K562 (cell line): ENCODE measurements around the gene IFT25. TPM values are rescaled to one million over a fixed set of nuclear protein-coding genes. Genes with fewer than 3 reads are reported as not detected.

Source experiments
- CEBPB ChIP-seq: fragments of 450-650 bp; IDR thresholded peaks from 2 replicates; pipeline ENCODE4 v1.6.1; 2016; ENCODE audit warnings: missing genetic modification characterization, missing compliant biosample characterization
- CTBP1 ChIP-seq: fragments of 450-650 bp; IDR thresholded peaks from 2 replicates; pipeline ENCODE4 v1.6.1; 2016; ENCODE audit warnings: borderline replicate concordance
- HDAC1 ChIP-seq, 2 experiments: fragments of 450-650 bp; IDR thresholded peaks; 2 replicates each; pipeline ENCODE4 v1.6.1; 2016 to 2017; ENCODE audit warnings: inconsistent platforms in 1 of 2, mild to moderate bottlenecking in 1 of 2, moderate library complexity in 1 of 2
- NFYB ChIP-seq: IDR thresholded peaks from 2 replicates; pipeline ENCODE4 v1.6.1; 2011; ENCODE audit warnings: mild to moderate bottlenecking, moderate library complexity; ENCODE audit not compliant: insufficient read length; ENCODE audit errors: extremely low read depth
- SIX5 ChIP-seq, 2 experiments: IDR thresholded peaks; 2 replicates each; pipeline ENCODE4 v1.6.1; 2011; ENCODE audit warnings: low read length in 2 of 2, borderline replicate concordance in 1 of 2, low read depth in 1 of 2, mild to moderate bottlenecking in 1 of 2, moderate library complexity in 1 of 2; ENCODE audit not compliant: insufficient read depth in 1 of 2
- SMARCE1 ChIP-seq: fragments of 450-650 bp; IDR thresholded peaks from 2 replicates; pipeline ENCODE4 v1.7.1; 2016; ENCODE audit warnings: mild to moderate bottlenecking
- VEZF1 ChIP-seq: fragments of 200-800 bp; sonication (Bioruptor generic); IDR thresholded peaks from 2 replicates; pipeline ENCODE4 v1.6.1; 2017; ENCODE audit warnings: missing genetic modification characterization, missing compliant biosample characterization
- ZNF224 ChIP-seq: sonication (generic); formaldehyde crosslinking; IDR thresholded peaks from 2 replicates; pipeline ENCODE4 v1.8.0; 2022; ENCODE audit warnings: mild to moderate bottlenecking, missing genetic modification reagents
- ZNF274 ChIP-seq: IDR thresholded peaks from 2 replicates; pipeline ENCODE4 v1.6.1; 2011; ENCODE audit warnings: low read depth, mild to moderate bottlenecking, low read length, moderate library complexity, borderline replicate concordance
- ZNF3 ChIP-seq: fragments of 250-450 bp; sonication (Bioruptor Pico); IDR thresholded peaks from 2 replicates; pipeline ENCODE4 v1.5.0; 2021; ENCODE audit warnings: mild to moderate bottlenecking, moderate library complexity
- ZNF583 ChIP-seq: fragments of 250-450 bp; sonication (Bioruptor Pico); IDR thresholded peaks from 2 replicates; pipeline ENCODE4 v1.4.0; 2020
- ZNF584 ChIP-seq: fragments of 200-800 bp; sonication (Bioruptor generic); IDR thresholded peaks from 2 replicates; pipeline ENCODE4 v1.6.1; 2016; ENCODE audit warnings: low read depth, mild to moderate bottlenecking, missing genetic modification characterization, missing compliant biosample characterization
- ZNF589 ChIP-seq: fragments of 200-800 bp; sonication (Bioruptor generic); IDR thresholded peaks from 2 replicates; pipeline ENCODE4 v1.6.1; 2016; ENCODE audit warnings: low read depth, missing genetic modification characterization, missing compliant biosample characterization
- polyA plus RNA-seq, 8 experiments: library from polyadenylated mRNA; depleted of rRNA in 4 of 8; stranded (reverse) in 5 of 8; unstranded in 3 of 8; fragments of >200 nt; fragmentation: Nextera tagmentation in 2 of 8; fragmentation: Illumina TruSeq in 1 of 8; extraction: Ambion mirVana in 2 of 8; extraction: Trizol in 1 of 8; gene quantifications; 2 replicates each; pipeline versions ENCODE4 v1.2.1 to v1.2.3, GENCODE V29; 2011 to 2014; ENCODE audit warnings: inconsistent platforms in 1 of 8, missing spikeins in 1 of 8
- total RNA-seq, 7 experiments: library from RNA; depleted of rRNA in 6 of 7; stranded (reverse); fragments of >200 nt in 6 of 7; fragmentation: Illumina TruSeq in 2 of 7; extraction: Trizol in 2 of 7; gene quantifications; 2 replicates each; pipeline versions ENCODE4 v1.2.1 to v1.2.3, GENCODE V29; 2011 to 2021; ENCODE audit warnings: low replicate concordance in 1 of 7
- TF ChIP-seq, protein P1 (sequence below): fragments of 450-650 bp; conservative IDR thresholded peaks from 2 replicates; pipeline ENCODE4 v1.6.1; 2016; ENCODE audit warnings: missing genetic modification characterization, low read depth, mild to moderate bottlenecking, missing compliant biosample characterization, moderate library complexity
- TF ChIP-seq, protein P2 (sequence below): sonication (generic); formaldehyde crosslinking; IDR thresholded peaks from 2 replicates; pipeline ENCODE4 v1.8.1; 2023; ENCODE audit warnings: mild to moderate bottlenecking, missing genetic modification reagents
- TF ChIP-seq, protein P3 (sequence below): fragments of 250-450 bp; sonication (Bioruptor Pico); IDR thresholded peaks from 2 replicates; pipeline ENCODE4 v1.4.0; 2020
- TF ChIP-seq, protein P4 (sequence below), 3 experiments: fragments of 200-800 bp in 1 of 3; fragments of 250-450 bp in 1 of 3; fragments of 450-650 bp in 1 of 3; sonication (Bioruptor Pico) in 1 of 3; sonication (Bioruptor generic) in 1 of 3; formaldehyde crosslinking in 1 of 3; IDR thresholded peaks; 2 replicates each; pipeline versions ENCODE4 v1.6.1 to v1.8.0; 2016 to 2022; ENCODE audit warnings: mild to moderate bottlenecking in 2 of 3, missing genetic modification characterization in 2 of 3, missing compliant biosample characterization in 1 of 3, moderate library complexity in 1 of 3

The IFT25 gene
- total and polyA plus RNA-seq, 9 of the 15 experiments (the other 6 are each of a cell fraction or from before 2014, with no cell fraction given), result 93.6 to 209 (median 167) TPM

- TF ChIP-seq VEZF1 (CRISPR knock-in tag) (peak; percentile 83), SMARCE1 (peak; percentile 13; the same call in 1 of the 2 replicates), HDAC1 (IDR thresholded peaks at IDR 0.05) (no peak), ZNF589 (peak; percentile 72; the same call in 1 of the 2 replicates), CEBPB (tag) (peak; percentile 74), ZNF274 (no peak), ZNF224 (no peak), ZNF583 (CRISPR knock-in tag) (peak; percentile 20; the same call in 1 of the 2 replicates), CTBP1 (no peak), ZNF584 (CRISPR knock-in tag) (0 out of 2 replicates have a peak, but pooled peaks have one; percentile 31), NFYB (no peak), SIX5 (IDR thresholded peaks at IDR 0.05; ENCODE audit: borderline replicate concordance in 1 of 2, insufficient read depth in 1 of 2, low read depth in 1 of 2, low read length in 2 of 2) (no peak), ZNF3 (CRISPR knock-in tag) (no peak)
- TF ChIP-seq, protein P1, sequence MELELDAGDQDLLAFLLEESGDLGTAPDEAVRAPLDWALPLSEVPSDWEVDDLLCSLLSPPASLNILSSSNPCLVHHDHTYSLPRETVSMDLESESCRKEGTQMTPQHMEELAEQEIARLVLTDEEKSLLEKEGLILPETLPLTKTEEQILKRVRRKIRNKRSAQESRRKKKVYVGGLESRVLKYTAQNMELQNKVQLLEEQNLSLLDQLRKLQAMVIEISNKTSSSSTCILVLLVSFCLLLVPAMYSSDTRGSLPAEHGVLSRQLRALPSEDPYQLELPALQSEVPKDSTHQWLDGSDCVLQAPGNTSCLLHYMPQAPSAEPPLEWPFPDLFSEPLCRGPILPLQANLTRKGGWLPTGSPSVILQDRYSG (tag), result 0 out of 2 replicates have a peak, but pooled peaks have one; percentile 57
- TF ChIP-seq, protein P2, sequence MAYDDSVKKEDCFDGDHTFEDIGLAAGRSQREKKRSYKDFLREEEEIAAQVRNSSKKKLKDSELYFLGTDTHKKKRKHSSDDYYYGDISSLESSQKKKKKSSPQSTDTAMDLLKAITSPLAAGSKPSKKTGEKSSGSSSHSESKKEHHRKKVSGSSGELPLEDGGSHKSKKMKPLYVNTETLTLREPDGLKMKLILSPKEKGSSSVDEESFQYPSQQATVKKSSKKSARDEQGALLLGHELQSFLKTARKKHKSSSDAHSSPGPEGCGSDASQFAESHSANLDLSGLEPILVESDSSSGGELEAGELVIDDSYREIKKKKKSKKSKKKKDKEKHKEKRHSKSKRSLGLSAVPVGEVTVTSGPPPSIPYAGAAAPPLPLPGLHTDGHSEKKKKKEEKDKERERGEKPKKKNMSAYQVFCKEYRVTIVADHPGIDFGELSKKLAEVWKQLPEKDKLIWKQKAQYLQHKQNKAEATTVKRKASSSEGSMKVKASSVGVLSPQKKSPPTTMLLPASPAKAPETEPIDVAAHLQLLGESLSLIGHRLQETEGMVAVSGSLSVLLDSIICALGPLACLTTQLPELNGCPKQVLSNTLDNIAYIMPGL (CRISPR knock-in tag), result no peak
- TF ChIP-seq, protein P3, sequence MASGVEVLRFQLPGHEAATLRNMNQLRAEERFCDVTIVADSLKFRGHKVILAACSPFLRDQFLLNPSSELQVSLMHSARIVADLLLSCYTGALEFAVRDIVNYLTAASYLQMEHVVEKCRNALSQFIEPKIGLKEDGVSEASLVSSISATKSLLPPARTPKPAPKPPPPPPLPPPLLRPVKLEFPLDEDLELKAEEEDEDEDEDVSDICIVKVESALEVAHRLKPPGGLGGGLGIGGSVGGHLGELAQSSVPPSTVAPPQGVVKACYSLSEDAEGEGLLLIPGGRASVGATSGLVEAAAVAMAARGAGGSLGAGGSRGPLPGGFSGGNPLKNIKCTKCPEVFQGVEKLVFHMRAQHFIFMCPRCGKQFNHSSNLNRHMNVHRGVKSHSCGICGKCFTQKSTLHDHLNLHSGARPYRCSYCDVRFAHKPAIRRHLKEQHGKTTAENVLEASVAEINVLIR, result no peak
- TF ChIP-seq, protein P4, sequence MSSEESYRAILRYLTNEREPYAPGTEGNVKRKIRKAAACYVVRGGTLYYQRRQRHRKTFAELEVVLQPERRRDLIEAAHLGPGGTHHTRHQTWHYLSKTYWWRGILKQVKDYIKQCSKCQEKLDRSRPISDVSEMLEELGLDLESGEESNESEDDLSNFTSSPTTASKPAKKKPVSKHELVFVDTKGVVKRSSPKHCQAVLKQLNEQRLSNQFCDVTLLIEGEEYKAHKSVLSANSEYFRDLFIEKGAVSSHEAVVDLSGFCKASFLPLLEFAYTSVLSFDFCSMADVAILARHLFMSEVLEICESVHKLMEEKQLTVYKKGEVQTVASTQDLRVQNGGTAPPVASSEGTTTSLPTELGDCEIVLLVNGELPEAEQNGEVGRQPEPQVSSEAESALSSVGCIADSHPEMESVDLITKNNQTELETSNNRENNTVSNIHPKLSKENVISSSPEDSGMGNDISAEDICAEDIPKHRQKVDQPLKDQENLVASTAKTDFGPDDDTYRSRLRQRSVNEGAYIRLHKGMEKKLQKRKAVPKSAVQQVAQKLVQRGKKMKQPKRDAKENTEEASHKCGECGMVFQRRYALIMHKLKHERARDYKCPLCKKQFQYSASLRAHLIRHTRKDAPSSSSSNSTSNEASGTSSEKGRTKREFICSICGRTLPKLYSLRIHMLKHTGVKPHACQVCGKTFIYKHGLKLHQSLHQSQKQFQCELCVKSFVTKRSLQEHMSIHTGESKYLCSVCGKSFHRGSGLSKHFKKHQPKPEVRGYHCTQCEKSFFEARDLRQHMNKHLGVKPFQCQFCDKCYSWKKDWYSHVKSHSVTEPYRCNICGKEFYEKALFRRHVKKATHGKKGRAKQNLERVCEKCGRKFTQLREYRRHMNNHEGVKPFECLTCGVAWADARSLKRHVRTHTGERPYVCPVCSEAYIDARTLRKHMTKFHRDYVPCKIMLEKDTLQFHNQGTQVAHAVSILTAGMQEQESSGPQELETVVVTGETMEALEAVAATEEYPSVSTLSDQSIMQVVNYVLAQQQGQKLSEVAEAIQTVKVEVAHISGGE (CRISPR knock-in tag; IDR thresholded peaks at IDR 0.05), result peak in 1 of 3 experiments; percentile 86; a peak in 2 of 6 replicates
Observed at GRCh38 chr1:53982034-53982762, 36.7 kb upstream of the IFT25 start (continued).
